DMS53 treated with DMSO at 0.1 percent for 48 hours (cell line): Measurements from ENCODE around the gene ST3GAL4.

Experiments
- DNase-seq: peaks from one replicate; lab custom pipeline; 2025; ENCODE audit not compliant: unreplicated experiment; lab: John Stamatoyannopoulos, UW

ST3GAL4 gene

GRCh38 chr11:126421271-126421671, 65.8 kb downstream of the ST3GAL4 start:
- DNase-seq: no peak

- DNase-seq: no peak
Observed at GRCh38 chr11:126422446-126422845, 67.0 kb downstream of the ST3GAL4 start.

GRCh38 chr11:126423154-126423553, 67.7 kb downstream of the ST3GAL4 start:
- DNase-seq: no peak

- no peak for DNase-seq
Observed at GRCh38 chr11:126423743-126424142, 68.3 kb downstream of the ST3GAL4 start.

- DNase-seq: no peak
Observed at GRCh38 chr11:126424471-126425039, 69.1 kb downstream of the ST3GAL4 start.

- DNase-seq: no peak
Observed at GRCh38 chr11:126426106-126426505, 70.6 kb downstream of the ST3GAL4 start.

- no peak for DNase-seq
Observed at GRCh38 chr11:126426820-126427749, 71.6 kb downstream of the ST3GAL4 start.

- no peak for DNase-seq
Observed at GRCh38 chr11:126430581-126431335, 75.3 kb downstream of the ST3GAL4 start.

GRCh38 chr11:126431401-126432064, 76.0 kb downstream of the ST3GAL4 start:
- DNase-seq: no peak

GRCh38 chr11:126432065-126432461, 76.6 kb downstream of the ST3GAL4 start:
- no peak for DNase-seq

- no peak for DNase-seq
Observed at GRCh38 chr11:126432525-126432924, 77.0 kb downstream of the ST3GAL4 start.

GRCh38 chr11:126433244-126433846, 77.9 kb downstream of the ST3GAL4 start:
- no peak for DNase-seq

- DNase-seq: no peak
Observed at GRCh38 chr11:126433989-126434949, 78.8 kb downstream of the ST3GAL4 start.

GRCh38 chr11:126434950-126435335, 79.5 kb downstream of the ST3GAL4 start:
- no peak for DNase-seq

- no peak for DNase-seq
Observed at GRCh38 chr11:126436209-126436755, 80.8 kb downstream of the ST3GAL4 start.

- DNase-seq: no peak
Observed at GRCh38 chr11:126437731-126438130, 82.2 kb downstream of the ST3GAL4 start.

- no peak for DNase-seq
Observed at GRCh38 chr11:126438272-126438671, 82.8 kb downstream of the ST3GAL4 start.

- no peak for DNase-seq
Observed at GRCh38 chr11:126438691-126439090, 83.2 kb downstream of the ST3GAL4 start.

GRCh38 chr11:126440276-126440675, 84.8 kb downstream of the ST3GAL4 start:
- DNase-seq: no peak
